ENCODE measurements around the gene TBC1D28.
A peak's percentile ranks its signal among the peaks of the same experiment; 100 is the strongest.
"Not testable (repeated sequence)": the region's sequence is repeated elsewhere in the genome, so short reads cannot be mapped to it uniquely, and the experiment has no call there.

TBC1D28 gene

GRCh38 chr17:18644291-18644690, at the start of gene TBC1D28:
Gene TBC1D28 (minus strand): TSS chr17:18644391. CDS start chr17:18641352, 3,039 bp downstream.
- DNase-seq = not testable (repeated sequence)

DNA sequence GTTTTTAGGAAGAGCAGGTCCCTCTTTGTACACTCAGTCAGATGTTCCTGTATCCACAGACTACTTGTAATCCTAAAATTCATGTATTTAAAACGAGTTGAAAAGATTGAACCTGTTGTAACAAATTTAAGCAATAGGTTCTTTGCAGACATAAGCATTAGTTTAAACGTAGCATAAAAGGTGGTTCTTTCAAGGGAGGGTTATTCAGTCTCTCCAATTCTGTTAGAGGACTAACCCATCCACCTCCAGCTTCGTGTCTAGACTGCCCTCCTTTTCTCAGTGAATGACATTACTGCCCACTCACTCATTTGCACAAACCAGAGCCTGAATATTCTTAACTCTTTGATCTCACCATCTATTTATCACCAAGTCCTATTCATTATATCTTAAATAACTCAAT, 38.5 kb upstream of the TBC1D28 start:
- DNase-seq = not testable (repeated sequence)

DNA sequence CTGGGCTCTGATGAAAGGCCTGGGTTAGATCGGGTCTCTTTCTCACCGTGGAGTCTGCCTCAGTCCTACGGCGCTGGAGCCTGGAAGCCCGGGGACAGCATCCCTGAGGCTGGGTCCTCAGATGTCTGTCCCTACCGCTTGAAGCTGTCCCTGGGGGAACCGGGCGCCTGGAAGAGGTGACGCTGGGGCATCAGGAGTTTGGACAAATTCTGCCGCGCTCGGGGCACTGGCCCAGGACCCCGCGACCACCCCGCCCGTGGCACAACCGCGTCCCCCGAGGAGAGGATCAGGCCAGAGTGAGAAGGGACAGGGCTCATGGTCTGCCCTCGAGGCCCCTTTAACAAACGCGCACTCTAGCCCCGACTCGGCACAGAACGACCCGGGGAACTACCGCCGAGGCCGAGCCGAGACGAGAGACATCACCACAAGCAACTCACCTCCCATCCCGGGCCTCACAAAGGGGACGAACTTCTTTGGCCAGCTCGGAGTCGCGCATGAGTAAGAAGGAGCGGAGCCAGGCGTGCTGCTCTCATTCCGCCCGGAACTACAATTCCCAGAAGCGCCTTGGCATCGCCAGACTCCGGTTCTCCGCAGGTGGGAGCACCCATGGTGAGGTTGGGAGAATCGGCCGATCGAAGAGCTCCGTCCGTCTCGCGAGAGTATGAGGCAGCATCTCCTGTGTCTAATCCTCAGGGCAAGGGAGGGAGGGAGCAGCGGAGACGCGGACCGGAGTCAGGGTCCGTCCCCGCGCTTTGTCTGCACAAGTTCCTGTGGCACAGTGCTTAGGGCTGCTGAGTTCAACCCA, 37.8 kb upstream of the TBC1D28 start, which contains the start of gene FOXO3B:
FOXO3B (minus strand) TSS at position 548 of the 805 bp plus-strand sequence. CDS start 663 bp downstream, outside the sequence.
- DNase-seq = peak; percentile 98

GRCh38 chr17:18677381-18677780, 33.2 kb upstream of the TBC1D28 start:
- not testable (repeated sequence) for DNase-seq

- not testable (repeated sequence) for DNase-seq
Measured at GRCh38 chr17:18676928-18677327, 32.7 kb upstream of the TBC1D28 start.

DNA sequence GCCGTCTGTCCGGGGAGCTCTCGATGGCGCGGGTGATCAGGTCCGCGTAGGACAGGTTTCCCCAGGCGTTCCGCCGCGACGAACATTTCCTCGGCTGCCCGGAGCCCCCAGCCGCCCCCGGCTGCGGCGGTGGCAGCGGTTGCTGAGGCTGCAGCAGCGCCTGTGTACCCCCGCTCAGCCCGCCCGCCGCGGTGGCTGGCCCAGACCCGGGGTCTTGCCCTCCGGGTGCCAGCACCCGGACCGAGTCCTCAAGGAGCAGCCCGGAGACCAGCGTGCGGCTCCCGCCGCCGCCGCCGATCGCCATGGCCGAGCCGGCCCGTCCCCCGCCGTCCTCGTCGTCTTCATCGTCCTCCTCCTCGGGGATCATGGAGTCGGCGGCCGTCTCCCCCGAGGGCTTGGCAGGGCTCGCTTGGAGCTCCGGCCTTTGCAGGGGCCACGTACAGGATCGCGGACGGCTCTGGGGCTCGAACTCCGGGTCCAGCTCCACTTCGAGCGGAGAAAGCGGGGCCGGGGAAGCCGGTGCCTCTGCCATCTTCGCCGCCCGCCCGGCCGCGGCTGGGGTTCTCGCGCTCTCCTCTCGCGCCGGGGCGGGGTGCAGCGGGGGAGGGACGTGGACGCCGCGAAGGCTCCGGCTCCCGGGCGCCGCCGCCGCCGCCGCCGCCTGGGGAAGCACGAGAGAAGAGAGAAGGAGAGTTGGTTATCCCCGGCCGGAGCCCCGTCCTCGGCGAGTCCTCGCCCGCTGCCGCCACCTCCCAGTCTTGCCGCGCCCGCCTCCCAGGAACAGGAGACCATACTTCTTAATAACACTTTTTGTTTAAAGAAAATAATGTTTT, 28.4 kb upstream of the TBC1D28 start:
- DNase-seq = not testable (repeated sequence)

DNA sequence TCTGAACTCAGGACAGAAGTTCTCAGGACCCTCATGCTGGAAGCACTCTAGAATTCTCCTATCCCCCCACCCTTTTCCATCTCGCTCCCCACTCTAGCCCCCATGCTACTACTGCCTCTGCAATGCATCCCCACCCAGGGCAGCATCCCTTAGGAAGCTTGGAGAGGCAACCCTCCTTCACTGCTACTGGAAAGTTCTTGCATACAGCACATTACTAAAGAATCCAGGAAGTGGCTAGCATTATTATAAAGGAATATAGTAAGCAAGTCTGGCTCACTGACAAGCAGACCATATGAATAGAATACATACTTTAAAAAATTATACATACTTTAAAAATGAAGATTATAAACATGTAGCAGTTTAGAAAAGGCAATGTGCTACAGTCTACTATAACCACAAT, 24.4 kb upstream of the TBC1D28 start:
- not testable (repeated sequence) for DNase-seq

DNA sequence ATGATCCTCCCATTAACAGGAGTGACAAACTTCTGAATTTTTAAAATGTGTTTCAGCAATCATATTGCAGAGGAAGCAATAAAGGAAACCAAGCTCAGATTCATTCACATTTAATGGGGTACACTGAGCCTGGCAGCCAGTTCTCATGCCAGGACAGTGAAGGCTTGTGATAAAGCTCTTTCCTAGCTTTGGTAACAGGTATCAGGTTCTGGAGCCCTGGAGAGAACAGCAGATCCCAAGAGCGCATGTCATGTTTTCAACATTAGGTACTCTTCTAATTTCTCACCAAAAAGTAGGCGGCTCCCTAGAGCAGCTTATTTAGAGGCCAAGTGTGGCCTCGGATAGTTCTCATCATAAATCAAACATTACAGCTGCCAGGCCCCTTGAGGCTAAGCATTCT, 23.3 kb upstream of the TBC1D28 start:
- not testable (repeated sequence) for DNase-seq

DNA sequence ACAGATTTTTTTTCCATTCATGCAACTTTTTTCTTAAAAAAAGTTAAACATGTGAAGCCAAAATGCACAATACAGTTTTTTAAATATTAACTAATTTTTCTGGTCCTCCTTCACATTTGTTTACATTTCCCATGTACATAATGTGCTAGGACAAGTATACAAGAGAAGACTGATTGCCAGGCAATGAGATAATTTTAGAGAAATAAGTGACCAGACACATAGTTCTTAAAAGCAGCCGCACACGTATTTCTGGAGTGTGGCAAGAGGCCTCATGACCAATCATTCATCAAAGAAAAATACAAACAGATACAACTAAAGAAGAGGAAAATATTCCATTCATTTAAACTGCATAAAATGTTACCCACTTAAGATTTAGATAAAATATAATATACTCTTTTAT, 22.1 kb upstream of the TBC1D28 start:
- DNase-seq = not testable (repeated sequence)

GRCh38 chr17:18661924-18662624, 17.9 kb upstream of the TBC1D28 start:
- DNase-seq = not testable (repeated sequence)

- not testable (repeated sequence) for DNase-seq
Measured at GRCh38 chr17:18650094-18650493, 5.9 kb upstream of the TBC1D28 start.

DNA sequence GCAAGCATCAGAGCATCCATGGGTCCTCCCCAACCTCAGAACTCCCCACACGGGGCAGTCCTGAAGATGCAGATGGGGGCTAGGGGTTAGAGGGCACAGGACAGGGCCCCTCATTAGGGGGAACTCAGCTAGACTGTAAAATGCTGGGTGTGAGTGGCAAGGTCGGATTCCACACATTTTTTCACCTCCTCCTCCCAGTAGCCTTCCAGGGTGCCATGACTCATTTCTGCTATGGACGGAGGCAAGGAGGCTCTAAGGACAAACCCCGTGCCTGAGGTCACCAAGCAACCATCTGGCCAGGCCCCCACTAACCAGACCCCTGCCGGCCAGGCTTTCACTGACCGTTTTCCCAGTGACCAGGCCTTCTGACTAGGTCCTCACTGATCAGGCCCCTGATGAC, 1.1 kb downstream of the TBC1D28 start:
- DNase-seq = peak; percentile 66

DNA sequence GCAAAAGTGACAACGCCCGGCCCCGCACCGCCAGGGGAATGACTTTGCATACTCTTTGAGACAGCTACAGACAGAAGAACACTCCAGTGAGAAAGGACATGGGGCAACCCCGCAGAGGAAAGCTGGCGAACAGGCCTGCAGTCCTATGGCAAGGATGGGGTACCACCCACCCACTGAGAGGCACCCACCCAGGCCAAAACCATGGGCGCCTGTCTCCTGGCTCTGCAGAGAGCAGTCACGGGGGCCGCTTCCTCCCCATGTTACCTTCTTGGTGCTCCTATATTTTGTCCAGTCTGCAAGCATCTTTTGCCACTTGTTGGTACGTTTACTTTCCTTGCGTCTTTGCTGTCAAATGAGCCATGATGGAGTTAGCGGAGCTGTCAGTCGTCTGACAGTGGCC, 5.8 kb downstream of the TBC1D28 start:
- DNase-seq = not testable (repeated sequence)

DNA sequence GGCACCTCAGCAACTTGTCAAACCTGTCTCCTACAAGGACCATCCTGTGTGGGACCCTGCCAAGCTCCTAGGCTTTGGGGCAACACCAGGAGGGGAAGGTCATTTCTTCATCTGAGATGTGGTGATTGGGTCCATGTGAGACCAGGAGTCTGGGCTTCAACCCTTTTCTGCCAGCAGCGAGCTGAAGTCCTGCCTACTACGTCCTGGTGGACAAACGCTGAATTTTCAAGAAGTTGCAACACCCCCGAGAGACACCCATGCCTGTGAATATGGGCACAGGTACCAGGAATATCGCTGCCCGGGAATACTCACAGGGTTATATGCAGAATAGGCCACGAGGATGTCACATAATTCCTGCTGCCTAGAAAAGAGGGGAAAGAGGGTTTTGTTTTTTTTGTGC, 8.0 kb downstream of the TBC1D28 start:
- peak; percentile 51 for DNase-seq

- peak; percentile 29 for DNase-seq
Measured at GRCh38 chr17:18635773-18636172, 8.4 kb downstream of the TBC1D28 start.

- DNase-seq = peak; percentile 37
Measured at GRCh38 chr17:18634550-18635263, 9.5 kb downstream of the TBC1D28 start.

DNA sequence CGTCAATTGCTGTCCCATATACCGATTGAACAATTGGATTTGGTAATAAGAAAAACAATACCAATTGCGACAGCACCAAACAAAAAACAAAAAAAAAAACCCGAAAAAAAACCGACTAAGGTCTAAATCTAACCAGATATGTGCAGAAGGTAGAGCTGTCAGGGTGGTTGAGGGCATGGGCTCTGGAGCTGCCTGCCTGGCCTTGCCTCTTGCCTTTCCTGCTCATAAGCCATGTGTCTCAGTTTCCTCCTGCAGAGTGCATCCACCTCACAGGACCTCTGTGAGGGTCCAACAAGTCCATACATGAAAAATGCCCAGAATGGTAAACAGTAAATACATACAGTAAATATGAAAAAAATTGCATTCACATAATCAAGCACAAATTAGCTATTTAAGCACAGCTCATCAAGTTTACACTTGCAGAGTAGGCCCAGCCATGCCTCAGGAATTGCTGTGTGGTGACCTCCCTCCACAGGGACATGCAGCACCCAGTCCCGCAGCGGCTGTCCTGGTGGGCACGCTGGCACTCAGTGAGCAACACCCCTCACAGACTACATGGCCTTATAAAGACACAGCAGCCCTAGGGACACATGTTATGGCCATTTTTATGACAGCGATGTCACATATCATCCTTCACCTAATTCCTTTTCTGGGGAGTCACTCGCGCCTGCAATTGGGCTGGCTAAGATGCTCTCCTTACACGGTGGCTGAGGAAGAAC, 17.9 kb downstream of the TBC1D28 start:
- peak; percentile 49 for DNase-seq

GRCh38 chr17:18625509-18626104, 18.6 kb downstream of the TBC1D28 start:
- peak; percentile 70 for DNase-seq

GRCh38 chr17:18624862-18625501, 19.2 kb downstream of the TBC1D28 start:
- DNase-seq = not testable (repeated sequence)

GRCh38 chr17:18617613-18618012, 26.6 kb downstream of the TBC1D28 start:
- not testable (repeated sequence) for DNase-seq

- DNase-seq = not testable (repeated sequence)
Measured at GRCh38 chr17:18613016-18613415, 31.2 kb downstream of the TBC1D28 start.

Data from islet precursor cell (in vitro differentiated cells).